Panc1 (cell line): ENCODE measurements around the gene RDX. TPM values are rescaled to one million over a fixed set of nuclear protein-coding genes. Genes with fewer than 3 reads are reported as not detected.

Experiments
- ATAC-seq: fragments of 200-7000 bp; cut with Tn5 transposase; 2 replicates; pipeline ENCODE4 v1.9.1; 2020; ENCODE audit warnings: mild to moderate bottlenecking, moderate library complexity
- BruUV-seq: library from RNA; stranded (reverse); fragments of 400-500 nt; replicated peaks from 2 replicates; lab custom pipeline; 2021; lab: Mats Ljungman, UMichigan
- CTCF ChIA-PET: fragments of 300-600 bp; sonication (Branson Sonifier 250); formaldehyde crosslinking; loops from one replicate; lab custom pipeline; 2022; ENCODE audit warnings: antibody characterized with exemption; lab: Charles Lee
- POLR2A ChIA-PET: fragments of 300-600 bp; sonication (Branson Sonifier 250); formaldehyde crosslinking; loops from one replicate; lab custom pipeline; 2022; ENCODE audit warnings: antibody characterized with exemption; lab: Charles Lee
- DNase-seq: peaks from one replicate; pipeline ENCODE4 v3.0.0-alpha.2; 2010; ENCODE audit warnings: low read depth, low spot score
- H3K27ac ChIP-seq: 2 replicates; pipeline ENCODE4 v1.5.1; 2011; ENCODE audit warnings: mild to moderate bottlenecking, low read length, inconsistent platforms
- H3K27me3 ChIP-seq: fragments of 200-500 bp; sonication (Bioruptor generic); 2 replicates; pipeline ENCODE4 v1.6.0; 2014; ENCODE audit warnings: low read length, inconsistent platforms; ENCODE audit not compliant: control insufficient read depth, insufficient read depth
- H3K36me3 ChIP-seq: fragments of 200-500 bp; sonication (Bioruptor generic); 2 replicates; pipeline ENCODE4 v1.5.1; 2014; ENCODE audit warnings: inconsistent platforms, mild to moderate bottlenecking, low read length, moderate library complexity; ENCODE audit not compliant: control insufficient read depth, insufficient read depth
- H3K4me1 ChIP-seq: 2 replicates; pipeline ENCODE4 v1.5.1; 2011; ENCODE audit warnings: inconsistent platforms, mild to moderate bottlenecking, low read length, moderate library complexity; ENCODE audit not compliant: control insufficient read depth, insufficient read depth
- H3K4me3 ChIP-seq, 2 experiments: 2 replicates each; pipeline ENCODE4 v1.5.1; 2011 to 2012; ENCODE audit warnings: low read depth in 2 of 2, low read length in 2 of 2, mild to moderate bottlenecking in 2 of 2, inconsistent platforms in 1 of 2, moderate library complexity in 1 of 2
- H3K9me3 ChIP-seq: fragments of 200-500 bp; sonication (Bioruptor generic); 2 replicates; pipeline ENCODE4 v1.5.1; 2014; ENCODE audit warnings: low read depth, mild to moderate bottlenecking, inconsistent platforms, low read length, moderate library complexity; ENCODE audit not compliant: control insufficient read depth, insufficient read depth
- CTCF ChIP-seq: fragments of 450-650 bp; IDR thresholded peaks from 2 replicates; pipeline ENCODE4 v1.5.1; 2017; ENCODE audit warnings: mild to moderate bottlenecking
- POLR2AphosphoS5 ChIP-seq: IDR thresholded peaks from 2 replicates; pipeline ENCODE4 v1.6.1; 2012; ENCODE audit warnings: mild to moderate bottlenecking, low read depth, low read length, moderate library complexity
- REST ChIP-seq, 2 experiments: IDR thresholded peaks; 2 replicates each; pipeline ENCODE4 v1.6.1; 2011 to 2012; ENCODE audit warnings: low read depth in 2 of 2, control low read depth in 1 of 2, low read length in 1 of 2, mild to moderate bottlenecking in 1 of 2, moderate library complexity in 1 of 2; ENCODE audit not compliant: insufficient read depth in 1 of 2
- SIN3A ChIP-seq: IDR thresholded peaks from 2 replicates; pipeline ENCODE4 v1.6.1; 2012; ENCODE audit warnings: low read depth, mild to moderate bottlenecking, low read length, moderate library complexity, borderline replicate concordance; ENCODE audit not compliant: insufficient read depth
- TCF7L2 ChIP-seq: IDR thresholded peaks from 2 replicates; pipeline ENCODE4 v1.6.1; 2011; ENCODE audit warnings: mild to moderate bottlenecking, low read depth, low read length, inconsistent platforms
- in situ Hi-C: cut with HindIII; loops from 2 replicates; pipeline ENCODE4 v1.10.0; 2016; ENCODE audit warnings: low sequenced_read_pairs, low pct_unique_long_range_greater_than_20kb
- intact Hi-C: fragments of 100-400 bp; cut with micrococcal nuclease; formaldehyde crosslinking; loops from one replicate; pipeline ENCODE4 v1.10.0; 2022; ENCODE audit not compliant: unreplicated experiment
- total RNA-seq: library from RNA; stranded (reverse); gene quantifications from one replicate; pipeline ENCODE4 v1.2.1, GENCODE V29; 2021; ENCODE audit not compliant: unreplicated experiment

The RDX gene
- total RNA-seq, 1 experiment from 2014 or later = 200 TPM

DNA sequence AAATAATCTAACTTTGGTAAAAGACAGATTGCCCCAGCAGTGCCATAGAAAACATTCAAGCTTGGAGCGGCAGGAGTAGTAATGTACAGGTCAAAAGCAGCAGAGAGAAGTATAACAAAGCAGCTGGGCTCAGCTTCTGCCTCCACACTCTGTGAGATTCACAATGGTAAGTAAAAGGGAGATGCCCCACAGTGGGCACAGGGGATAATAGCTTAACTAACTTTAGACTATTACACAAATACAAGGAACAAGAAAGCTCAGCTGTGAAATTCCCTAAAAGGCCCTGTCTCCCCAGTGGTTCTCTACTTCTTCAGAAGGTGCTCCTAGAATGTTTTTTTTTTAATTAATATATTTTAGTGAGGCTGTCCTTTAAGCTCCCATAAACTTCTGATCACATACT lies 28.0 kb downstream of the RDX start:
- no peak for ATAC-seq
- in situ Hi-C loops (no loop called here), intact Hi-C loops (no loop called here)
- H3K9me3 ChIP-seq = no peaks in the 10 kb centered on the region
- ChIA-PET POLR2A (no interaction called here), CTCF (interaction anchor here (0.7 kb wide), 1 partner anchor 1365 kb away, joined by 6 read pairs; no protein-coding TSS in a partner anchor)
- no TSS peak for BruUV-seq
- DNase-seq = no peak
- H3K4me3 ChIP-seq = no peak overlapping the region
- H3K27me3 ChIP-seq = no peaks in the 10 kb centered on the region
- H3K36me3 ChIP-seq = peaks cover 25% of the 10 kb centered on the region
- H3K27ac ChIP-seq = no peak overlapping the region
- H3K4me1 ChIP-seq = no peaks in the 10 kb centered on the region
- no peak for TF ChIP-seq REST (IDR thresholded peaks at IDR 0.05; ENCODE audit: insufficient read depth in 1 of 2, low read depth in 2 of 2, low read length in 1 of 2)
- TF ChIP-seq CTCF = no peak
- TF ChIP-seq TCF7L2 = no peak
- TF ChIP-seq POLR2AphosphoS5 = no peak
- TF ChIP-seq SIN3A = no peak

GRCh38 chr11:110262072-110262403 lies 34.4 kb downstream of the RDX start:
- Histone ChIP-seq H3K27ac (no peak overlapping the region), H3K9me3 (no peaks in the 10 kb centered on the region), H3K4me3 (no peak overlapping the region), H3K36me3 (peaks cover 34% of the 10 kb centered on the region), H3K4me1 (no peaks in the 10 kb centered on the region), H3K27me3 (no peaks in the 10 kb centered on the region)
- in situ Hi-C loops = no loop called here
- CTCF ChIA-PET = no interaction called here
- no peak for TF ChIP-seq POLR2AphosphoS5
- ATAC-seq (no peak), DNase-seq (no peak)
- POLR2A ChIA-PET = no interaction called here
- intact Hi-C loops = no loop called here
- BruUV-seq = no TSS peak

DNA sequence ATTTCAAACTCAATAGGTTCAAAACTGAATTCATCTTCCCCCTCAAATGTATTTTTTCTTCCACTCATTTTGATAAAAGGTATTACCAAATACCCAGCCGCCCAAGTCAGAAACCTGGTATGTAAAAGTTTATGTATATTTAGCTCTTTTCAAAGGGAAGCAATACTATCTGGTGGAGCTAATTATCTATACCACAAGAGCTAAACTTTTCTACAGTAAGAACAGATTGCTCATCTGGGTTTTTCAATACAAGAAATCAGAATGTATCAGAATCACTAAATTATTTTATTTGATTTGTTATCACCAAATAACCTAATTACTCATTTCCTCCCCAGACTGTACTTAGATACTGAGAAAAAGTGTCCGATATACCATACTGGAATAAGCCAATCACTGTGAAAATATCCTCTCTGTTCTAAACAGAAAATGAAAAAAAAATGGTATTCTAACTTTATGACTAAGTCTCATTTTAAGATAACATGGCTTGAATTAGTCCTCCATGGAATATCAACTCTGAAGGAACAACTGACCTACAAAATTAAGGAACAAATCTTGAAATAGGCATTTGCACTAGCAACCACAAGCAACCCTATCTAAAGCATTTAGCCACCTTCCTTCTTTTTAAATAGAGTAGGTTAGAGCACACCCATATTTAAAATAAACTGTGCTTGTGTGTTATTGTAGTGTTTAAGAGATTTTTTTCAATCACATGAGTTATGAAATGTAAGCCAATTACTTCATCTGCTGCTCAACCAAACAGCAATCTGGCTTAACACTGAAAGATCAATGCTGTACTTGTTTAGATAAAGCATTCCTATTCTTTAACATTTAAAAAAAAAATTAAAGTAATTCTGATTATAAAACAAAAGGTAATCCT lies 35.0 kb downstream of the RDX start:
- Histone ChIP-seq H3K4me3 (no peak overlapping the region), H3K4me1 (no peaks in the 10 kb centered on the region), H3K27ac (no peak overlapping the region), H3K36me3 (peaks cover 39% of the 10 kb centered on the region), H3K27me3 (no peaks in the 10 kb centered on the region), H3K9me3 (no peaks in the 10 kb centered on the region)
- TSS peak; percentile 18 for BruUV-seq
- intact Hi-C loops = no loop called here
- ChIA-PET CTCF (no interaction called here), POLR2A (no interaction called here)
- DNase-seq = no peak
- in situ Hi-C loops = no loop called here
- no peak for ATAC-seq
- TF ChIP-seq SIN3A (no peak), TCF7L2 (no peak), REST (IDR thresholded peaks at IDR 0.05; ENCODE audit: insufficient read depth in 1 of 2, low read depth in 2 of 2, low read length in 1 of 2) (no peak), CTCF (no peak), POLR2AphosphoS5 (no peak)
